ENCODE results near the gene CA10. TPM values are rescaled to one million over a fixed set of nuclear protein-coding genes. Genes with fewer than 3 reads are reported as not detected.

CA10 gene
- total RNA-seq, 1 experiment from 2014 or later: not detected

GRCh38 chr17:51636291-51636690, 522.2 kb downstream of the CA10 start:
- Histone ChIP-seq H3K27me3 (replicated peaks) (no peaks in the 10 kb centered on the region), H3K4me1 (replicated peaks) (no peaks in the 10 kb centered on the region), H3K9me3 (replicated peaks) (no peaks in the 10 kb centered on the region), H3K4me3 (no peak overlapping the region), H3K27ac (no peak overlapping the region), H3K36me3 (no peaks in the 10 kb centered on the region)
- DNase-seq (ENCODE audit: low read depth in 1 of 2, low spot score in 2 of 2): no peak

GRCh38 chr17:51630101-51630671, 528.3 kb downstream of the CA10 start:
- Histone ChIP-seq H3K27me3 (replicated peaks) (no peaks in the 10 kb centered on the region), H3K36me3 (no peaks in the 10 kb centered on the region), H3K9me3 (replicated peaks) (no peaks in the 10 kb centered on the region), H3K27ac (no peak overlapping the region), H3K4me1 (replicated peaks) (no peaks in the 10 kb centered on the region), H3K4me3 (no peak overlapping the region)
- no peak for DNase-seq (ENCODE audit: low read depth in 1 of 2, low spot score in 2 of 2)

GRCh38 chr17:51629232-51629631, 529.3 kb downstream of the CA10 start:
- DNase-seq (ENCODE audit: low read depth in 1 of 2, low spot score in 2 of 2): no peak
- no peaks in the 10 kb centered on the region for H3K27me3 ChIP-seq (replicated peaks)
- H3K36me3 ChIP-seq: no peaks in the 10 kb centered on the region
- H3K4me1 ChIP-seq (replicated peaks): no peaks in the 10 kb centered on the region
- H3K27ac ChIP-seq: no peak overlapping the region
- no peak overlapping the region for H3K4me3 ChIP-seq
- no peaks in the 10 kb centered on the region for H3K9me3 ChIP-seq (replicated peaks)

- no peak overlapping the region for H3K27ac ChIP-seq
- no peak for DNase-seq (ENCODE audit: low read depth in 1 of 2, low spot score in 2 of 2)
- no peaks in the 10 kb centered on the region for H3K4me1 ChIP-seq (replicated peaks)
- no peak overlapping the region for H3K4me3 ChIP-seq
- H3K36me3 ChIP-seq: no peaks in the 10 kb centered on the region
- no peaks in the 10 kb centered on the region for H3K9me3 ChIP-seq (replicated peaks)
- H3K27me3 ChIP-seq (replicated peaks): no peaks in the 10 kb centered on the region
Observed at GRCh38 chr17:51627779-51628178, 530.7 kb downstream of the CA10 start.

- H3K9me3 ChIP-seq (replicated peaks): no peaks in the 10 kb centered on the region
- DNase-seq (ENCODE audit: low read depth in 1 of 2, low spot score in 2 of 2): no peak
- H3K27me3 ChIP-seq (replicated peaks): no peaks in the 10 kb centered on the region
- no peaks in the 10 kb centered on the region for H3K36me3 ChIP-seq
- no peak overlapping the region for H3K4me3 ChIP-seq
- no peaks in the 10 kb centered on the region for H3K4me1 ChIP-seq (replicated peaks)
- no peak overlapping the region for H3K27ac ChIP-seq
Observed at GRCh38 chr17:51618476-51618875, 540.0 kb downstream of the CA10 start.

- Histone ChIP-seq H3K4me1 (replicated peaks) (no peaks in the 10 kb centered on the region), H3K27me3 (replicated peaks) (no peaks in the 10 kb centered on the region), H3K4me3 (no peak overlapping the region), H3K9me3 (replicated peaks) (no peaks in the 10 kb centered on the region), H3K36me3 (no peaks in the 10 kb centered on the region), H3K27ac (no peak overlapping the region)
- DNase-seq (ENCODE audit: low read depth in 1 of 2, low spot score in 2 of 2): no peak
Observed at GRCh38 chr17:51617986-51618385, 540.5 kb downstream of the CA10 start.

GRCh38 chr17:51613255-51613654, 545.3 kb downstream of the CA10 start:
- no peaks in the 10 kb centered on the region for H3K4me1 ChIP-seq (replicated peaks)
- H3K36me3 ChIP-seq: no peaks in the 10 kb centered on the region
- H3K4me3 ChIP-seq: no peak overlapping the region
- H3K27ac ChIP-seq: no peak overlapping the region
- no peaks in the 10 kb centered on the region for H3K9me3 ChIP-seq (replicated peaks)
- no peaks in the 10 kb centered on the region; the same call in 1 of the 2 replicates for H3K27me3 ChIP-seq (replicated peaks)
- DNase-seq (ENCODE audit: low read depth in 1 of 2, low spot score in 2 of 2): no peak

GRCh38 chr17:51612692-51613091, 545.8 kb downstream of the CA10 start:
- no peak for DNase-seq (ENCODE audit: low read depth in 1 of 2, low spot score in 2 of 2)
- no peaks in the 10 kb centered on the region; the same call in 1 of the 2 replicates for H3K27me3 ChIP-seq (replicated peaks)
- H3K4me3 ChIP-seq: no peak overlapping the region
- no peaks in the 10 kb centered on the region for H3K9me3 ChIP-seq (replicated peaks)
- no peaks in the 10 kb centered on the region for H3K36me3 ChIP-seq
- H3K27ac ChIP-seq: no peak overlapping the region
- H3K4me1 ChIP-seq (replicated peaks): no peaks in the 10 kb centered on the region

GRCh38 chr17:51611585-51611984, 546.9 kb downstream of the CA10 start:
- no peaks in the 10 kb centered on the region for H3K4me1 ChIP-seq (replicated peaks)
- H3K4me3 ChIP-seq: no peak overlapping the region
- DNase-seq (ENCODE audit: low read depth in 1 of 2, low spot score in 2 of 2): no peak
- H3K27ac ChIP-seq: no peak overlapping the region
- no peaks in the 10 kb centered on the region for H3K36me3 ChIP-seq
- no peaks in the 10 kb centered on the region for H3K9me3 ChIP-seq (replicated peaks)
- H3K27me3 ChIP-seq (replicated peaks): no peaks in the 10 kb centered on the region; the same call in 1 of the 2 replicates

- Histone ChIP-seq H3K4me1 (replicated peaks) (no peaks in the 10 kb centered on the region), H3K9me3 (replicated peaks) (no peaks in the 10 kb centered on the region), H3K27me3 (replicated peaks) (no peaks in the 10 kb centered on the region; the same call in 1 of the 2 replicates), H3K27ac (no peak overlapping the region), H3K4me3 (no peak overlapping the region), H3K36me3 (no peaks in the 10 kb centered on the region)
- DNase-seq (ENCODE audit: low read depth in 1 of 2, low spot score in 2 of 2): no peak
Observed at GRCh38 chr17:51610834-51611233, 547.7 kb downstream of the CA10 start.

- no peaks in the 10 kb centered on the region for H3K9me3 ChIP-seq (replicated peaks)
Observed at GRCh38 chr17:51610155-51610554, 548.4 kb downstream of the CA10 start.

GRCh38 chr17:51608251-51608933, 550.1 kb downstream of the CA10 start:
- no peaks in the 10 kb centered on the region for H3K4me1 ChIP-seq (replicated peaks)
- H3K27ac ChIP-seq: no peak overlapping the region
- DNase-seq (ENCODE audit: low read depth in 1 of 2, low spot score in 2 of 2): no peak
- H3K4me3 ChIP-seq: no peak overlapping the region
- H3K36me3 ChIP-seq: no peaks in the 10 kb centered on the region
- no peaks in the 10 kb centered on the region; the same call in 1 of the 2 replicates for H3K27me3 ChIP-seq (replicated peaks)
- no peaks in the 10 kb centered on the region for H3K9me3 ChIP-seq (replicated peaks)

More at GRCh38 chr17:51610155-51610554, 548.4 kb downstream of the CA10 start:
- Histone ChIP-seq H3K27me3 (replicated peaks) (no peaks in the 10 kb centered on the region; the same call in 1 of the 2 replicates), H3K4me1 (replicated peaks) (no peaks in the 10 kb centered on the region), H3K4me3 (no peak overlapping the region), H3K27ac (no peak overlapping the region), H3K36me3 (no peaks in the 10 kb centered on the region)
- no peak for DNase-seq (ENCODE audit: low read depth in 1 of 2, low spot score in 2 of 2)

GRCh38 chr17:51607512-51607911, 551.0 kb downstream of the CA10 start:
- no peaks in the 10 kb centered on the region for H3K9me3 ChIP-seq (replicated peaks)
- H3K4me1 ChIP-seq (replicated peaks): no peaks in the 10 kb centered on the region
- no peak for DNase-seq (ENCODE audit: low read depth in 1 of 2, low spot score in 2 of 2)
- no peaks in the 10 kb centered on the region; the same call in 1 of the 2 replicates for H3K27me3 ChIP-seq (replicated peaks)
- no peak overlapping the region for H3K4me3 ChIP-seq
- no peak overlapping the region for H3K27ac ChIP-seq
- no peaks in the 10 kb centered on the region for H3K36me3 ChIP-seq

GRCh38 chr17:51604299-51605020, 554.1 kb downstream of the CA10 start:
- Histone ChIP-seq H3K4me3 (no peak overlapping the region), H3K9me3 (replicated peaks) (no peaks in the 10 kb centered on the region), H3K36me3 (no peaks in the 10 kb centered on the region), H3K4me1 (replicated peaks) (no peaks in the 10 kb centered on the region), H3K27ac (no peak overlapping the region), H3K27me3 (replicated peaks) (no peaks in the 10 kb centered on the region; the same call in 1 of the 2 replicates)
- no peak for DNase-seq (ENCODE audit: low read depth in 1 of 2, low spot score in 2 of 2)
